Lung (tissue), 12 donors: ENCODE data around the gene HOXA5. TPM values are rescaled to one million over a fixed set of nuclear protein-coding genes. Genes with fewer than 3 reads are reported as not detected.

Source experiments
- ATAC-seq: fragments of 200-7000 bp; cut with Tn5 transposase; one replicate; pipeline ENCODE4 v1.9.1; 2020; ENCODE audit warnings: moderate number of reproducible peaks; ENCODE audit not compliant: insufficient read depth, low FRiP score
- DNase-seq, 3 donors: peaks; one replicate each; pipeline ENCODE4 v3.0.0-alpha.2; 2013 to 2017
- H3K27ac ChIP-seq, 2 donors: one replicate each; pipeline ENCODE4 v1.5.1; 2013; ENCODE audit warnings: mild to moderate bottlenecking in 2 of 2, moderate library complexity in 2 of 2, control low read depth in 1 of 2, inconsistent platforms in 1 of 2, low read depth in 1 of 2, low read length in 1 of 2
- H3K27me3 ChIP-seq, 3 donors: one replicate each; pipeline ENCODE4 v1.5.1; 2013; ENCODE audit warnings: low read length in 2 of 3; ENCODE audit not compliant: control insufficient read depth in 3 of 3, insufficient read depth in 3 of 3
- H3K36me3 ChIP-seq, 4 donors: one replicate each; pipeline ENCODE4 v1.5.1; 2013; ENCODE audit warnings: low read length in 4 of 4, mild to moderate bottlenecking in 1 of 4, moderate library complexity in 1 of 4; ENCODE audit not compliant: control insufficient read depth in 4 of 4, insufficient read depth in 4 of 4
- H3K4me1 ChIP-seq, 5 donors: one replicate each; pipeline ENCODE4 v1.5.1; 2013; ENCODE audit warnings: low read length in 5 of 5, mild to moderate bottlenecking in 2 of 5, moderate library complexity in 1 of 5; ENCODE audit not compliant: control insufficient read depth in 5 of 5, insufficient read depth in 5 of 5
- H3K4me3 ChIP-seq: one replicate; pipeline ENCODE4 v1.5.1; 2013; ENCODE audit warnings: mild to moderate bottlenecking, control low read depth, moderate library complexity
- H3K9ac ChIP-seq, 2 donors: one replicate each; pipeline ENCODE4 v1.5.1; 2013; ENCODE audit warnings: low read length in 2 of 2, control low read depth in 1 of 2; ENCODE audit not compliant: insufficient read depth in 1 of 2
- H3K9me3 ChIP-seq, 4 donors: one replicate each; pipeline ENCODE4 v1.5.1; 2013; ENCODE audit warnings: low read length in 3 of 4, mild to moderate bottlenecking in 1 of 4, moderate library complexity in 1 of 4; ENCODE audit not compliant: control insufficient read depth in 4 of 4, insufficient read depth in 3 of 4
- CTCF ChIP-seq: IDR thresholded peaks from 2 replicates; pipeline ENCODE4 v1.5.1; 2012; ENCODE audit warnings: mild to moderate bottlenecking; ENCODE audit errors: control extremely low read depth, extremely low read depth
- WGBS, 2 donors: extraction: QIAGEN DNeasy Blood & Tissue Kit; methylation state at CpG; one replicate each; pipeline ENCODE4 v1.1.7; 2013; 5-methylcytosine and 5-hydroxymethylcytosine counted together
- polyA plus RNA-seq, 2 donors: library from polyadenylated mRNA; stranded (reverse); fragments of 200-250 nt; gene quantifications; one replicate each; pipeline ENCODE4 v1.2.1, GENCODE V29; 2013
- total RNA-seq, 2 donors: library from RNA; depleted of rRNA in 1 of 2; stranded (reverse); fragments of >200 nt in 1 of 2; gene quantifications; one replicate each; pipeline ENCODE4 v1.2.1, GENCODE V29; 2014 to 2021
- donor health status: control.
- donor health status: control.
- donor health status: Bipolar disorder and iron deficiency.
- donor health status: healthy.
- donor health status: DM: yes; HTN: yes; CAD: no.

The HOXA5 gene
- total and polyA plus RNA-seq, 4 donors = 9.2 to 61.9 (median 15.2) TPM

- Histone ChIP-seq H3K9me3 (peaks cover 0 to 17% (median 0%) of the 10 kb centered on the region in 4 donors), H3K27ac (no peak overlapping the region), H3K27me3 (peaks cover 29 to 91% (median 78%) of the 10 kb centered on the region in 3 donors), H3K4me1 (peaks cover 0 to 25% (median 7%) of the 10 kb centered on the region in 5 donors), H3K9ac (no peak overlapping the region), H3K36me3 (no peaks in the 10 kb centered on the region), H3K4me3 (no peak overlapping the region)
- no peak for TF ChIP-seq CTCF
- WGBS, 2 donors = 6 to 12% methylated on average over 30 of the region's 30 CpGs
- DNase-seq (no peak), ATAC-seq (no peak)
These were observed 28.3 kb upstream of the HOXA5 start for GRCh38 chr7:27171637-27172314.

- DNase-seq = no peak
- peaks cover 27 to 91% (median 78%) of the 10 kb centered on the region in 3 donors for H3K27me3 ChIP-seq
These were observed 27.8 kb upstream of the HOXA5 start for GRCh38 chr7:27171325-27171636.

GRCh38 chr7:27170426-27171324, 27.2 kb upstream of the HOXA5 start:
- H3K36me3 ChIP-seq = no peaks in the 10 kb centered on the region
- DNase-seq = peak in 1 of 3 donors; percentile 64
- peaks cover 0 to 26% (median 7%) of the 10 kb centered on the region in 5 donors for H3K4me1 ChIP-seq
- peaks cover 0 to 15% (median 0%) of the 10 kb centered on the region in 4 donors for H3K9me3 ChIP-seq
- TF ChIP-seq CTCF = no peak
- peak overlapping the region in 1 of 2 donors; percentile 23 for H3K9ac ChIP-seq
- no peak overlapping the region for H3K4me3 ChIP-seq
- WGBS, 2 donors = 30 to 32% methylated on average over 11 of the region's 11 CpGs
- no peak overlapping the region for H3K27ac ChIP-seq
- H3K27me3 ChIP-seq = peaks cover 21 to 91% (median 80%) of the 10 kb centered on the region in 3 donors
- no peak for ATAC-seq

More at GRCh38 chr7:27171325-27171636, 27.8 kb upstream of the HOXA5 start:
- no peak for TF ChIP-seq CTCF
- Histone ChIP-seq H3K4me1 (peaks cover 0 to 26% (median 7%) of the 10 kb centered on the region in 5 donors), H3K4me3 (no peak overlapping the region), H3K9ac (no peak overlapping the region), H3K36me3 (no peaks in the 10 kb centered on the region), H3K9me3 (peaks cover 0 to 17% (median 0%) of the 10 kb centered on the region in 4 donors), H3K27ac (no peak overlapping the region)
- WGBS, 2 donors = 13% methylated on average over 8 of the region's 8 CpGs
- ATAC-seq = no peak
